H1 (cell line): Measurements from ENCODE around the gene HOXD4. TPM values are rescaled to one million over a fixed set of nuclear protein-coding genes. Genes with fewer than 3 reads are reported as not detected.
A peak's percentile ranks its signal among the peaks of the same experiment; 100 is the strongest.

Experiments used
- CTCF ChIA-PET: fragments of 300-600 bp; sonication (Branson Sonifier 250); formaldehyde crosslinking; loops from one replicate; lab custom pipeline; 2021; ENCODE audit not compliant: partially characterized antibody; lab: Charles Lee
- POLR2A ChIA-PET: fragments of 300-600 bp; sonication (Branson Sonifier 250); formaldehyde crosslinking; loops from one replicate; lab custom pipeline; 2021; ENCODE audit warnings: inconsistent platforms; ENCODE audit not compliant: partially characterized antibody; lab: Charles Lee
- DNase-seq, 2 experiments: peaks; one replicate each; pipeline versions ENCODE4 v3.0.0 to v3.0.0-alpha.2; 2010 to 2022; ENCODE audit warnings: low spot score in 2 of 2, low read depth in 1 of 2, mixed read lengths in 1 of 2
- FAIRE-seq: peaks from 2 replicates; lab custom pipeline; 2011; peaks lifted over from hg19 to GRCh38; lab: Jason Lieb, UNC
- H2AFZ ChIP-seq: 2 replicates; pipeline ENCODE4 v1.8.1; 2012; ENCODE audit warnings: low read length, inconsistent platforms
- H2AK5ac ChIP-seq: 2 replicates; pipeline ENCODE4 v1.6.1; 2013; ENCODE audit warnings: low read depth, low read length
- H2BK120ac ChIP-seq: replicated peaks from 2 replicates; pipeline ENCODE3; 2013; ENCODE audit warnings: low read depth, low read length, inconsistent platforms
- H2BK12ac ChIP-seq: 2 replicates; pipeline ENCODE4 v1.6.1; 2013; ENCODE audit warnings: low read depth, low read length
- H2BK15ac ChIP-seq: 2 replicates; pipeline ENCODE4 v1.6.1; 2013; ENCODE audit warnings: low read length
- H2BK20ac ChIP-seq: 2 replicates; pipeline ENCODE4 v1.6.1; 2013; ENCODE audit warnings: low read length
- H2BK5ac ChIP-seq: 2 replicates; pipeline ENCODE4 v1.6.1; 2013; ENCODE audit warnings: low read depth, low read length
- H3K14ac ChIP-seq: 2 replicates; pipeline ENCODE4 v1.6.1; 2013; ENCODE audit warnings: inconsistent platforms; ENCODE audit not compliant: insufficient read length
- H3K18ac ChIP-seq: 2 replicates; pipeline ENCODE4 v1.6.1; 2013; ENCODE audit warnings: low read length; ENCODE audit errors: extremely low read depth
- H3K23ac ChIP-seq: 2 replicates; pipeline ENCODE4 v1.6.1; 2013; ENCODE audit warnings: inconsistent platforms; ENCODE audit not compliant: insufficient read length
- H3K23me2 ChIP-seq: 2 replicates; pipeline ENCODE4 v1.6.1; 2013; ENCODE audit warnings: low read depth, low read length
- H3K27ac ChIP-seq: 2 replicates; pipeline ENCODE4 v1.6.1; 2011; ENCODE audit warnings: low read depth, low read length, inconsistent platforms
- H3K27me3 ChIP-seq, 4 experiments: replicated peaks in 1 of 4; 1 replicate in 1 of 4; 2 replicates in 3 of 4; pipeline versions ENCODE4 v1.6.1 to v1.8.1; 2011 to 2013; ENCODE audit warnings: low read length in 3 of 4, mild to moderate bottlenecking in 3 of 4, inconsistent platforms in 2 of 4, mixed read lengths in 2 of 4, moderate library complexity in 1 of 4; ENCODE audit not compliant: control insufficient read depth in 3 of 4, insufficient read depth in 3 of 4; ENCODE audit errors: extremely low read depth in 1 of 4
- H3K36me3 ChIP-seq, 4 experiments: 2 replicates each; pipeline versions ENCODE4 v1.6.1 to v1.8.1; 2011 to 2013; ENCODE audit warnings: mild to moderate bottlenecking in 4 of 4, low read length in 3 of 4, moderate library complexity in 2 of 4, control low read depth in 1 of 4, inconsistent platforms in 1 of 4; ENCODE audit not compliant: insufficient read depth in 4 of 4, control insufficient read depth in 2 of 4
- H3K4ac ChIP-seq: replicated peaks from 2 replicates; pipeline ENCODE3; 2013; ENCODE audit warnings: low read length, low read depth, mixed read lengths, inconsistent platforms; ENCODE audit not compliant: insufficient read length
- H3K4me1 ChIP-seq, 4 experiments: replicated peaks in 1 of 4; 1 replicate in 1 of 4; 2 replicates in 3 of 4; pipeline versions ENCODE4 v1.6.1 to v1.8.1; 2011 to 2013; ENCODE audit warnings: low read length in 3 of 4, inconsistent platforms in 2 of 4, mixed read lengths in 1 of 4; ENCODE audit not compliant: insufficient read depth in 4 of 4, control insufficient read depth in 3 of 4
- H3K4me2 ChIP-seq, 2 experiments: 2 replicates each; pipeline versions ENCODE4 v1.6.1 to v1.8.1; 2011 to 2013; ENCODE audit warnings: low read depth in 2 of 2, low read length in 2 of 2, control low read depth in 1 of 2, inconsistent platforms in 1 of 2, mild to moderate bottlenecking in 1 of 2; ENCODE audit not compliant: insufficient read depth in 1 of 2
- H3K4me3 ChIP-seq, 4 experiments: fragments of 200-600, 300-600 bp in 1 of 4; sonication (generic), shearing (Covaris generic), sonication (Bioruptor Twin) in 1 of 4; 2 replicates each; pipeline versions ENCODE4 v1.5.1 to v1.8.1; 2011 to 2016; ENCODE audit warnings: low read length in 4 of 4, low read depth in 3 of 4, control low read depth in 2 of 4, inconsistent platforms in 2 of 4, mild to moderate bottlenecking in 2 of 4, mixed read lengths in 1 of 4, moderate library complexity in 1 of 4; ENCODE audit not compliant: insufficient read depth in 2 of 4; ENCODE audit errors: extremely low read depth in 1 of 4
- H3K56ac ChIP-seq: replicated peaks from 2 replicates; pipeline ENCODE3; 2013; ENCODE audit warnings: low read depth, mild to moderate bottlenecking, mixed read lengths, low read length, inconsistent platforms; ENCODE audit not compliant: insufficient read length
- H3K79me1 ChIP-seq: 2 replicates; pipeline ENCODE4 v1.6.1; 2013; ENCODE audit warnings: low read depth, low read length, control low read depth
- H3K79me2 ChIP-seq, 2 experiments: 2 replicates each; pipeline versions ENCODE4 v1.6.1 to v1.8.1; 2012 to 2013; ENCODE audit warnings: low read length in 2 of 2, mild to moderate bottlenecking in 2 of 2, inconsistent platforms in 1 of 2; ENCODE audit not compliant: insufficient read depth in 2 of 2, control insufficient read depth in 1 of 2
- H3K9ac ChIP-seq, 4 experiments: replicated peaks in 1 of 4; 1 replicate in 1 of 4; 2 replicates in 3 of 4; pipeline versions ENCODE4 v1.6.1 to v1.8.1; 2011 to 2013; ENCODE audit warnings: low read depth in 3 of 4, low read length in 3 of 4, control low read depth in 2 of 4, mild to moderate bottlenecking in 2 of 4, moderate library complexity in 2 of 4, inconsistent platforms in 1 of 4; ENCODE audit errors: extremely low read depth in 1 of 4
- H3K9me3 ChIP-seq, 2 experiments: 2 replicates each; pipeline versions ENCODE4 v1.6.1 to v1.8.1; 2012 to 2013; ENCODE audit warnings: mild to moderate bottlenecking in 2 of 2, moderate library complexity in 2 of 2, control low read depth in 1 of 2, inconsistent platforms in 1 of 2, low read depth in 1 of 2, low read length in 1 of 2, mixed read lengths in 1 of 2; ENCODE audit not compliant: insufficient read depth in 2 of 2
- H4K20me1 ChIP-seq, 2 experiments: replicated peaks in 1 of 2; 2 replicates each; pipeline versions ENCODE3 to v1.8.1; 2011 to 2013; ENCODE audit warnings: inconsistent platforms in 2 of 2, low read length in 2 of 2, mild to moderate bottlenecking in 1 of 2; ENCODE audit not compliant: insufficient read depth in 2 of 2, control insufficient read depth in 1 of 2
- H4K5ac ChIP-seq: 2 replicates; pipeline ENCODE4 v1.6.1; 2013; ENCODE audit warnings: low read length, low read depth, mixed read lengths, inconsistent platforms; ENCODE audit not compliant: insufficient read length
- H4K8ac ChIP-seq: 2 replicates; pipeline ENCODE4 v1.8.0; 2013; ENCODE audit warnings: mild to moderate bottlenecking, moderate library complexity, low read length, inconsistent platforms; ENCODE audit not compliant: insufficient read depth; ENCODE audit errors: extremely low read depth
- H4K91ac ChIP-seq: replicated peaks from 2 replicates; pipeline ENCODE3; 2013; ENCODE audit warnings: low read length, mixed read lengths, inconsistent platforms; ENCODE audit not compliant: insufficient read length
- CBX5 ChIP-seq: fragments of 300-800, 300-1000 bp; sonication (generic); IDR thresholded peaks from 2 replicates; pipeline ENCODE4 v1.7.1; 2016; ENCODE audit warnings: antibody characterized with exemption, low read length, low read depth
- CBX8 ChIP-seq: fragments of 300-800, 300-1000 bp; sonication (generic); IDR thresholded peaks from 2 replicates; pipeline ENCODE4 v1.7.1; 2016; ENCODE audit warnings: low read depth, low read length, borderline replicate concordance
- CEBPB ChIP-seq: IDR thresholded peaks from 2 replicates; pipeline ENCODE4 v1.6.1; 2012; ENCODE audit warnings: low read depth, low read length
- GTF2F1 ChIP-seq: IDR thresholded peaks from 2 replicates; pipeline ENCODE4 v1.6.1; 2012; ENCODE audit warnings: low read depth, low read length, improper control_type of control experiment, borderline replicate concordance
- KDM4A ChIP-seq: IDR thresholded peaks from one replicate; pipeline ENCODE4 v1.7.1; 2012; ENCODE audit warnings: low read depth, mild to moderate bottlenecking, moderate library complexity, low read length, inconsistent platforms; ENCODE audit not compliant: severe bottlenecking
- MAFK ChIP-seq: IDR thresholded peaks from 2 replicates; pipeline ENCODE4 v1.6.1; 2012; ENCODE audit warnings: low read depth, mild to moderate bottlenecking, improper control_type of control experiment, low read length
- RAD21 ChIP-seq, 2 experiments: IDR thresholded peaks in 1 of 2; conservative IDR thresholded peaks in 1 of 2; 2 replicates each; pipeline ENCODE4 v1.6.1; 2011; ENCODE audit warnings: low read depth in 2 of 2, low read length in 2 of 2, improper control_type of control experiment in 1 of 2, inconsistent platforms in 1 of 2, mild to moderate bottlenecking in 1 of 2, moderate library complexity in 1 of 2
- SIN3A ChIP-seq, 2 experiments: IDR thresholded peaks in 1 of 2; conservative IDR thresholded peaks in 1 of 2; 2 replicates each; pipeline ENCODE4 v1.6.1; 2011 to 2012; ENCODE audit warnings: low read length in 2 of 2, improper control_type of control experiment in 1 of 2, low read depth in 1 of 2, mild to moderate bottlenecking in 1 of 2
- SIRT6 ChIP-seq: IDR thresholded peaks from one replicate; pipeline ENCODE4 v1.7.1; 2012; ENCODE audit warnings: low read length, inconsistent platforms
- SP1 ChIP-seq: IDR thresholded peaks from 2 replicates; pipeline ENCODE4 v1.6.1; 2011; ENCODE audit warnings: low read depth, low read length
- SRF ChIP-seq: IDR thresholded peaks from 2 replicates; pipeline ENCODE4 v1.6.1; 2011; ENCODE audit warnings: mild to moderate bottlenecking, low read depth, low read length, moderate library complexity
- YY1 ChIP-seq: IDR thresholded peaks from 2 replicates; pipeline ENCODE4 v1.6.1; 2011; ENCODE audit warnings: low read depth, mild to moderate bottlenecking, low read length
- WGBS, 2 experiments: shearing (Covaris generic) in 1 of 2; methylation state at CpG; one replicate each; pipeline versions ENCODE4 v1.1.6 to v1.1.7; 2013 to 2015; ENCODE audit warnings: low lambda C conversion rate in 2 of 2, mixed read lengths in 2 of 2, inconsistent platforms in 1 of 2, low coverage in 1 of 2, missing lambda C conversion rate in 1 of 2; ENCODE audit not compliant: insufficient replicate concordance in 2 of 2, insufficient coverage in 1 of 2, insufficient read length in 1 of 2; ENCODE audit errors: extremely low coverage in 1 of 2, missing lambda C conversion rate in 1 of 2; 5-methylcytosine and 5-hydroxymethylcytosine counted together
- polyA plus RNA-seq, 7 experiments: library from polyadenylated mRNA; depleted of rRNA in 3 of 7; stranded (reverse) in 5 of 7; unstranded in 2 of 7; fragments of >200 nt in 5 of 7; fragments of 200-250 nt in 2 of 7; gene quantifications; 1 replicate in 5 of 7; 2 replicates in 1 of 7; 4 replicates in 1 of 7; pipeline versions ENCODE4 v1.2.1 to v1.2.3, GENCODE V29; 2011 to 2013; ENCODE audit warnings: missing spikeins in 2 of 7, mixed read lengths in 2 of 7
- total RNA-seq: library from RNA; stranded (reverse); fragmentation: NEBNext Ultra II Directional; extraction: Animal tissue kit (Norgen Biotek cat#: 25700); gene quantifications from 2 replicates; pipeline ENCODE4 v1.2.1, GENCODE V29; 2021

The HOXD4 gene
- total and polyA plus RNA-seq, 2 of the 8 experiments (the other 6 are each of a cell fraction or from before 2014, with no cell fraction given) = not detected

- H3K4me3 ChIP-seq = no peak overlapping the region
- no peak overlapping the region for H3K27ac ChIP-seq
- no peak for TF ChIP-seq SIRT6
- TF ChIP-seq RAD21 (IDR thresholded peaks at IDR 0.05 in 1 of 2, conservative IDR thresholded peaks at IDR 0.05 in 1 of 2; ENCODE audit: low read depth in 2 of 2, low read length in 2 of 2) = no peak
- TF ChIP-seq SP1 = no peak
- no peak for TF ChIP-seq SRF
- TF ChIP-seq CBX8 = no peak
- no peak for TF ChIP-seq SIN3A (conservative IDR thresholded peaks at IDR 0.05 in 1 of 2, IDR thresholded peaks at IDR 0.05 in 1 of 2; ENCODE audit: low read depth in 1 of 2, low read length in 2 of 2)
- TF ChIP-seq KDM4A = no peak
- no peak for TF ChIP-seq CEBPB
- TF ChIP-seq MAFK = no peak
- no peak for TF ChIP-seq CBX5
- TF ChIP-seq GTF2F1 = no peak
- no peak for TF ChIP-seq YY1
Observed at GRCh38 chr2:176170602-176171305, 19.4 kb downstream of the HOXD4 start.

More at GRCh38 chr2:176170602-176171305, 19.4 kb downstream of the HOXD4 start:
- H4K91ac ChIP-seq = no peak overlapping the region
- ChIA-PET POLR2A (interaction anchor here (1.2 to 1.3 kb wide), 2 partner anchors 10 to 14 kb away, joined by 3 to 7 read pairs; no protein-coding TSS in a partner anchor), CTCF (interaction anchor here (0.9 to 7.5 kb wide), 7 partner anchors 8 to 482 kb away, joined by 3 to 60 read pairs (median 4); partner anchors contain the start of gene HOXD1)
- H3K56ac ChIP-seq = no peak overlapping the region
- no peaks in the 10 kb centered on the region for H3K79me1 ChIP-seq
- FAIRE-seq = no peak
- H3K4me2 ChIP-seq = peak overlapping the region; percentile 76 to 81; a peak in 2 of 4 replicates
- H3K27me3 ChIP-seq = peaks cover 92 to 100% (median 99%) of the 10 kb centered on the region in 4 experiments
- H3K79me2 ChIP-seq = no peaks in the 10 kb centered on the region
- no peak overlapping the region for H3K4ac ChIP-seq
- H4K8ac ChIP-seq = no peak overlapping the region; the same call in 1 of the 2 replicates
- no peak overlapping the region for H2BK120ac ChIP-seq
- H2BK12ac ChIP-seq = peak overlapping the region; percentile 50; the same call in 1 of the 2 replicates
- DNase-seq = peak in 1 of 2 experiments; percentile 43
- no peak overlapping the region; the same call in 1 of the 2 replicates for H2BK15ac ChIP-seq
- no peak overlapping the region for H3K9ac ChIP-seq
- H3K14ac ChIP-seq = no peak overlapping the region
- no peak overlapping the region for H2AK5ac ChIP-seq
- no peaks in the 10 kb centered on the region for H3K9me3 ChIP-seq
- 14% methylated on average over 1 of the region's 1 CpG; no CpG with 5 or more reads in 1 of the 2 experiments for WGBS, 2 experiments
- no peak overlapping the region for H2AFZ ChIP-seq
- peaks cover 3 to 21% (median 15%) of the 10 kb centered on the region in 4 experiments for H3K4me1 ChIP-seq
- no peaks in the 10 kb centered on the region; a peak in 1 of 8 replicates for H3K36me3 ChIP-seq
- no peak overlapping the region for H2BK20ac ChIP-seq
- H3K23ac ChIP-seq = no peak overlapping the region
- H2BK5ac ChIP-seq = no peak overlapping the region; the same call in 1 of the 2 replicates
- H4K5ac ChIP-seq = no peak overlapping the region
- H3K18ac ChIP-seq = no peak overlapping the region
- peaks cover 3% of the 10 kb centered on the region; the same call in 1 of the 2 replicates for H3K23me2 ChIP-seq
- peaks cover under 1 to 35% of the 10 kb centered on the region in 2 experiments for H4K20me1 ChIP-seq
